Glutamatergic neuron (in vitro differentiated cells): ENCODE measurements around the gene P3H3. TPM values are rescaled to one million over a fixed set of nuclear protein-coding genes. Genes with fewer than 3 reads are reported as not detected.

Experiments
- DNase-seq: peaks from one replicate; pipeline ENCODE4 v3.0.0; 2022
- H3K27ac Mint-ChIP-seq: one replicate; pipeline ENCODE4 v1.8.0; 2020; ENCODE audit warnings: mild to moderate bottlenecking, mixed read lengths, inconsistent platforms; ENCODE audit not compliant: unreplicated experiment
- H3K27me3 Mint-ChIP-seq: one replicate; pipeline ENCODE4 v1.8.0; 2020; ENCODE audit warnings: mild to moderate bottlenecking, moderate library complexity, mixed read lengths, inconsistent platforms; ENCODE audit not compliant: unreplicated experiment
- H3K36me3 Mint-ChIP-seq: one replicate; pipeline ENCODE4 v1.8.0; 2020; ENCODE audit warnings: mild to moderate bottlenecking, mixed read lengths, inconsistent platforms; ENCODE audit not compliant: unreplicated experiment
- H3K4me1 Mint-ChIP-seq: one replicate; pipeline ENCODE4 v1.8.0; 2020; ENCODE audit warnings: mild to moderate bottlenecking, low read depth, mixed read lengths, inconsistent platforms; ENCODE audit not compliant: unreplicated experiment
- H3K4me3 Mint-ChIP-seq: one replicate; pipeline ENCODE4 v1.8.0; 2020; ENCODE audit warnings: mild to moderate bottlenecking, mixed read lengths, inconsistent platforms; ENCODE audit not compliant: unreplicated experiment
- H3K9me3 Mint-ChIP-seq: one replicate; pipeline ENCODE4 v1.8.0; 2020; ENCODE audit warnings: mild to moderate bottlenecking, moderate library complexity, mixed read lengths, inconsistent platforms; ENCODE audit not compliant: unreplicated experiment
- CTCF ChIP-seq: fragments of 200-600 bp; sonication (generic); IDR thresholded peaks from one replicate; pipeline ENCODE4 v1.5.0; 2021; ENCODE audit not compliant: partially characterized antibody, unreplicated experiment
- total RNA-seq: library from RNA; stranded (reverse); fragmentation: NEBNext Ultra II Directional; extraction: Animal tissue kit (Norgen Biotek cat#: 25700); gene quantifications from one replicate; pipeline ENCODE4 v1.2.1, GENCODE V29; 2021; ENCODE audit not compliant: unreplicated experiment

The P3H3 gene
- total RNA-seq, 1 donor from 2014 or later, result 58.4 TPM

GRCh38 chr12:6791931-6792520 is 36.2 kb upstream of the P3H3 start:
- Mint-ChIP-seq H3K27ac (no peak overlapping the region), H3K36me3 (peaks cover 5% of the 10 kb centered on the region), H3K27me3 (peaks cover 5% of the 10 kb centered on the region), H3K9me3 (peaks cover 2% of the 10 kb centered on the region), H3K4me1 (peaks cover 18% of the 10 kb centered on the region), H3K4me3 (peak overlapping the region; percentile 16)
- no peak for TF ChIP-seq CTCF
- DNase-seq, result no peak

DNA sequence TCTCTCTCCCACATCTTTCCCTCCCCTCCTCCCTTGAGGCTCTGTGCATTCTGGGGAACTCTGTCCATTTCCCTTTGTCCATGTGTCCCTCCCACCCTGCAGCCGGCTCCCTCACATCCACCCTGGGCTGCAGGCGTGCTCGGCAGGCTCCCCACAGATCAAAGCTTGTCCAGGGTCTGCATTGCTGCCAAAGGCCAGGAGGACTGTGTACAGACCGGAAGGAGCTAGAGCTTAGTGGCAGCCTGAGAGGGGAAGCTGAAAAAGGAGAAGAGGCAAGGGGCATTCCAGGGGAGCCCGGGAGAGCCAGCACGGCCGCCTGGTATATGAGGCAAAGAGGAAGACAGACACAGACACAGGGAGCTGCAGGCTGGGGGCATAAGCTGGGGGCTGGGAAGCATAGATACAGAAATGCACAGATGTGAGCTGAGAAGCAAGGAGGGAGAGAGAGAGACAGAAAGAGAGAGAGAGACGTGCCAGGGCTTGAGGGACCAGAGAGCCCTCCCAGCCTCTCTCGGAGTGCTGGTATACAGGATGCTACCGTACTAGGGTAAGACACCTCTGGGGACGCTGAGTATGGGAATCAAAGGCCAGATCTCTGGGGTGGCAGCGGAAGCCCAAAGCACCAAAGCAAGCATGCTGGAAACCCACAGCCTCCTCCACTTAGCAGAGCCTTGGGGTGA is 35.5 kb upstream of the P3H3 start:
- H3K4me3 Mint-ChIP-seq, result peak overlapping the region; percentile 16
- peaks cover 18% of the 10 kb centered on the region for H3K4me1 Mint-ChIP-seq
- peaks cover 5% of the 10 kb centered on the region for H3K36me3 Mint-ChIP-seq
- peaks cover 8% of the 10 kb centered on the region for H3K27me3 Mint-ChIP-seq
- DNase-seq, result no peak
- H3K9me3 Mint-ChIP-seq, result peaks cover 2% of the 10 kb centered on the region
- no peak for TF ChIP-seq CTCF
- H3K27ac Mint-ChIP-seq, result peak overlapping the region; percentile 69

GRCh38 chr12:6795088-6795487 is 33.1 kb upstream of the P3H3 start:
- peaks cover 2% of the 10 kb centered on the region for H3K9me3 Mint-ChIP-seq
- no peak overlapping the region for H3K4me3 Mint-ChIP-seq
- no peak for TF ChIP-seq CTCF
- no peak for DNase-seq
- peaks cover 16% of the 10 kb centered on the region for H3K4me1 Mint-ChIP-seq
- no peak overlapping the region for H3K27ac Mint-ChIP-seq
- peaks cover 8% of the 10 kb centered on the region for H3K27me3 Mint-ChIP-seq
- peaks cover 5% of the 10 kb centered on the region for H3K36me3 Mint-ChIP-seq

DNA sequence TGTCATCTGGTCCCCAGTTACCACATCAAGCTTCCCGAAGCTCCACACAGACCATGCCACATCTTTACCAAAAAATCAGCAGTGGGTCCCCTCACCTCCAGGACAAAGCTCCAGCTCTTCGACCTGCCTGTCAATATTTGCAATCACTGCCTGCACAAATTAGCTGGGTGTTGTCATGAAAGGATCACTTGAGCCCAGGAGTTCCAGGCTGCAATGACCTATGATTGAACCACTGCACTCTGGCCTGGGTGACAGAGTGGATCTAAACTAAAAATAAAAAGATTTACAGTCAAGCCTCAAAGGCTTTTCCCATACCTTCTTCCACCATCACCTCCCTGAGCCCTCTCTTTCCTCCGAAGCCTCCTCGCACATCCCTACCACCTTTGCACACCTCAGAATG is 31.6 kb upstream of the P3H3 start:
- TF ChIP-seq CTCF, result no peak
- Mint-ChIP-seq H3K4me3 (no peak overlapping the region), H3K9me3 (peaks cover 2% of the 10 kb centered on the region), H3K36me3 (peaks cover 5% of the 10 kb centered on the region), H3K4me1 (peaks cover 16% of the 10 kb centered on the region), H3K27ac (no peak overlapping the region), H3K27me3 (peaks cover 8% of the 10 kb centered on the region)
- no peak for DNase-seq

DNA sequence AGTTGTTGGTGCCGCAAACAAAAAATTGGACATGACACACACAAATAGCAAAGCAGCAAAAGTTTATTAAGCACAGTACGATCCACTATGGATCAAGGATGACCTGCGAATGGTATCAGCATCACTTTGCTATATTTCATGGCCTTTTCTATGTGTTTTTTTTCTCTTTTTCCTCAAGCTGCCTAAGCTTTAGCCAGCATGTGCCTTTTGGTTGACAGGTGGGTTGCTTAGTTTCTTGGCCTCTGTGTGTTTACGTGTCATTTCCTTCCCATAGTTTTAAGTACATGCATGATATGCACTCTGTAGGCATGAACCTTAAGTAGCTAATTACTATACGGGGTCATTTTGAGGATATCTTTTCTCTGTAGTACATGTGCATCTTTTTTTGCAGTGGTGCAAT is 29.1 kb upstream of the P3H3 start:
- no peak for TF ChIP-seq CTCF
- H3K36me3 Mint-ChIP-seq, result peaks cover 2% of the 10 kb centered on the region
- H3K4me1 Mint-ChIP-seq, result peaks cover 5% of the 10 kb centered on the region
- no peak overlapping the region for H3K27ac Mint-ChIP-seq
- peaks cover 1% of the 10 kb centered on the region for H3K9me3 Mint-ChIP-seq
- no peak overlapping the region for H3K4me3 Mint-ChIP-seq
- no peak for DNase-seq
- H3K27me3 Mint-ChIP-seq, result peaks cover 5% of the 10 kb centered on the region
